CD14-positive monocyte (primary cell): ENCODE measurements around the gene ASTN2. TPM values are rescaled to one million over a fixed set of nuclear protein-coding genes. Genes with fewer than 3 reads are reported as not detected.

Experiments
- DNase-seq, 3 donors: peaks; one replicate each; pipeline ENCODE4 v3.0.0-alpha.2; 2011 to 2022
- H2AFZ ChIP-seq: 2 replicates; pipeline ENCODE4 v1.6.0; 2012; ENCODE audit warnings: mild to moderate bottlenecking, low read depth, low read length, inconsistent platforms; ENCODE audit not compliant: insufficient read depth, poor library complexity, severe bottlenecking
- H3K27ac ChIP-seq, 2 donors: 1 replicate in 1 of 2; 2 replicates in 1 of 2; pipeline ENCODE4 v1.5.1; 2012 to 2013; ENCODE audit warnings: low read length in 2 of 2, control low read depth in 1 of 2, inconsistent platforms in 1 of 2, low read depth in 1 of 2, mild to moderate bottlenecking in 1 of 2
- H3K27me3 ChIP-seq, 2 donors: one replicate each; pipeline versions ENCODE4 v1.6.0 to v1.6.1; 2011 to 2013; ENCODE audit warnings: low read length in 2 of 2; ENCODE audit not compliant: control insufficient read depth in 2 of 2, insufficient read depth in 2 of 2
- H3K36me3 ChIP-seq, 2 donors: replicated peaks in 1 of 2; 1 replicate in 1 of 2; 2 replicates in 1 of 2; pipeline versions ENCODE4 v1.5.1 to v1.6.1; 2012 to 2013; ENCODE audit warnings: low read length in 2 of 2, control low read depth in 1 of 2, inconsistent platforms in 1 of 2, mild to moderate bottlenecking in 1 of 2; ENCODE audit not compliant: insufficient read depth in 2 of 2, control insufficient read depth in 1 of 2
- H3K4me1 ChIP-seq, 2 donors: 1 replicate in 1 of 2; 2 replicates in 1 of 2; pipeline versions ENCODE4 v1.5.1 to v1.6.1; 2012 to 2013; ENCODE audit warnings: low read length in 2 of 2, control low read depth in 1 of 2, inconsistent platforms in 1 of 2, mild to moderate bottlenecking in 1 of 2, moderate library complexity in 1 of 2; ENCODE audit not compliant: insufficient read depth in 2 of 2, control insufficient read depth in 1 of 2
- H3K4me2 ChIP-seq: replicated peaks from 2 replicates; pipeline ENCODE3; 2012; ENCODE audit warnings: low read length, moderate library complexity, mild to moderate bottlenecking; ENCODE audit not compliant: poor library complexity, severe bottlenecking; ENCODE audit errors: extremely low read depth
- H3K4me3 ChIP-seq, 3 experiments: fragments of 200-600 bp in 1 of 3; sonication (generic) in 1 of 3; replicated peaks in 1 of 3; 1 replicate in 2 of 3; 2 replicates in 1 of 3; pipeline ENCODE4 v1.5.1; 2011 to 2013; ENCODE audit warnings: low read length in 3 of 3, mild to moderate bottlenecking in 3 of 3, control low read depth in 2 of 3, low read depth in 2 of 3, inconsistent platforms in 1 of 3, moderate library complexity in 1 of 3
- H3K79me2 ChIP-seq: 2 replicates; pipeline ENCODE4 v1.6.0; 2012; ENCODE audit warnings: mild to moderate bottlenecking, control low read depth, inconsistent platforms, low read length, moderate library complexity; ENCODE audit not compliant: insufficient read depth
- H3K9ac ChIP-seq: 2 replicates; pipeline ENCODE4 v1.6.0; 2017; ENCODE audit warnings: low read length, mild to moderate bottlenecking; ENCODE audit not compliant: insufficient read depth, poor library complexity, severe bottlenecking
- H3K9me3 ChIP-seq, 2 donors: replicated peaks in 1 of 2; 1 replicate in 1 of 2; 2 replicates in 1 of 2; pipeline versions ENCODE4 v1.5.1 to v1.6.1; 2012 to 2013; ENCODE audit warnings: low read length in 2 of 2, control low read depth in 1 of 2; ENCODE audit not compliant: control insufficient read depth in 1 of 2, insufficient read depth in 1 of 2
- H4K20me1 ChIP-seq: 2 replicates; pipeline ENCODE4 v1.6.0; 2012; ENCODE audit warnings: mild to moderate bottlenecking, low read length, control low read depth, moderate library complexity; ENCODE audit not compliant: insufficient read depth
- H3K27ac Mint-ChIP-seq, 7 donors: one replicate each; pipeline ENCODE4 v1.8.0; 2020; ENCODE audit warnings: mild to moderate bottlenecking in 7 of 7, mixed read lengths in 7 of 7, moderate library complexity in 6 of 7, inconsistent platforms in 2 of 7
- H3K27me3 Mint-ChIP-seq, 3 donors: one replicate each; pipeline ENCODE4 v1.8.0; 2021 to 2022; ENCODE audit warnings: low read depth in 3 of 3, mild to moderate bottlenecking in 3 of 3, mixed read lengths in 3 of 3, moderate library complexity in 3 of 3, inconsistent platforms in 1 of 3
- H3K36me3 Mint-ChIP-seq, 2 donors: one replicate each; pipeline ENCODE4 v1.8.0; 2020; ENCODE audit warnings: mixed read lengths in 2 of 2, inconsistent platforms in 1 of 2, mild to moderate bottlenecking in 1 of 2
- H3K4me1 Mint-ChIP-seq: one replicate; pipeline ENCODE4 v1.8.0; 2020; ENCODE audit warnings: mild to moderate bottlenecking, mixed read lengths
- H3K4me3 Mint-ChIP-seq, 2 donors: one replicate each; pipeline ENCODE4 v1.8.0; 2020; ENCODE audit warnings: mild to moderate bottlenecking in 2 of 2, mixed read lengths in 2 of 2, moderate library complexity in 1 of 2
- H3K9me3 Mint-ChIP-seq, 7 donors: one replicate each; pipeline ENCODE4 v1.8.0; 2020 to 2022; ENCODE audit warnings: mixed read lengths in 7 of 7, mild to moderate bottlenecking in 6 of 7, moderate library complexity in 6 of 7, inconsistent platforms in 2 of 7
- CTCF ChIP-seq: fragments of 200-600 bp; IDR thresholded peaks from one replicate; pipeline ENCODE4 v1.8.0; 2022; ENCODE audit warnings: antibody characterized with exemption, mild to moderate bottlenecking
- WGBS: methylation state at CpG from one replicate; pipeline ENCODE4 v1.1.5; 2013; ENCODE audit warnings: missing lambda C conversion rate; ENCODE audit not compliant: insufficient coverage; 5-methylcytosine and 5-hydroxymethylcytosine counted together
- intact Hi-C, 2 donors: fragments of 100-400 bp; cut with micrococcal nuclease; formaldehyde crosslinking; loops; one replicate each; pipeline versions ENCODE4 v1.15.0 to v1.15.1; 2023
- polyA plus RNA-seq, 3 donors: library from polyadenylated mRNA; depleted of rRNA in 1 of 3; unstranded in 2 of 3; stranded (reverse) in 1 of 3; fragments of 300-500 nt in 2 of 3; fragments of >200 nt in 1 of 3; fragmentation: Illumina TruSeq in 2 of 3; gene quantifications; 1 replicate in 2 of 3; 2 replicates in 1 of 3; pipeline ENCODE4 v1.2.3, GENCODE V29; 2012 to 2021

Gene ASTN2
- polyA plus RNA-seq, 3 donors: not detected

DNA sequence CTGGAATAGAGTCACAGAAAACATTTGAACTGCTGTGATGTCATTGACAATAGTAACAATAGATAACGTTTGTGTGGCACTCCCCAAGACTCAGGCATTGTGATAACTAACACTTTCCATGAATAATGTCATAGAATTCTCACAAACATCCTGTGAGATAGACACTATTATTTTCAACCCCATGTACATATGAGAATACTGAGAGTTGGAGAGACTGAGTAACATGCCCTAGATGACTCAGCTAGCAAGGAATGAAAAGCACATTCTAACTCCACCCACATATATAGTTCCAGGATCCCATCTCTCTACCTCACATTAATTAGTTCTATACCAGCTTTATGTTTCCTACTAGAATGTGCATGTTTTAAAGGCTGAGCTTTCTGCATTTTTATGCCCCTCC, 71.4 kb downstream of the ASTN2 start:
- WGBS: no CpG with 5 or more reads among the region's 1 CpG
- Histone ChIP-seq H3K4me1 (no peaks in the 10 kb centered on the region), H3K4me3 (no peak overlapping the region), H3K4me2 (no peak overlapping the region), H3K9me3 (no peaks in the 10 kb centered on the region), H3K36me3 (no peaks in the 10 kb centered on the region), H2AFZ (no peak overlapping the region), H3K27ac (no peak overlapping the region), H3K27me3 (no peaks in the 10 kb centered on the region), H4K20me1 (no peaks in the 10 kb centered on the region), H3K79me2 (no peaks in the 10 kb centered on the region), H3K9ac (no peak overlapping the region)
- no peak for DNase-seq
- peaks cover 0 to 2% (median 0%) of the 10 kb centered on the region in 3 donors for H3K27me3 Mint-ChIP-seq
- no peak overlapping the region for H3K27ac Mint-ChIP-seq
- intact Hi-C loops: no loop called here
- no peak overlapping the region for H3K4me3 Mint-ChIP-seq
- H3K4me1 Mint-ChIP-seq: no peaks in the 10 kb centered on the region
- TF ChIP-seq CTCF: no peak
- no peaks in the 10 kb centered on the region for H3K36me3 Mint-ChIP-seq
- peaks cover 0 to 3% (median 0%) of the 10 kb centered on the region in 7 donors for H3K9me3 Mint-ChIP-seq

DNA sequence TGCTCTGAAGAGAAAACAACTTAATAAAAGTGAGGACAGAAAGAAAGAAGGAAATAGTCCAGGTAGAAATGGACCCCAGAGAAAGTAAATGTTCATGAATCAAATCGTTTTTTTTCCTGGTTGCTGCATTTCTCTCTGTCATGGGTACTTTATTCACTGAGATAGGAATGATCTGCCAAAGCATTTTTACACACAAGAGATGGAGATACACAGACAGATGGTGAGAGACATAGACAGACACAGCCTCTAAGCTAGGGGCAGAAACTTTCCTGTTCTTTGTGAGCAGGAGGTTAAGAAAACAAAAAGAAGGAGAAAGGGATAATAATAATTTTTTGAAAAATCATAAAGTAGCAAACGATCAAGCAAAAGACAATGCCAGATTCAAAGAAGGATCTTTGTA, 73.7 kb downstream of the ASTN2 start:
- Histone ChIP-seq H3K4me1 (no peaks in the 10 kb centered on the region), H3K9me3 (no peaks in the 10 kb centered on the region), H3K79me2 (no peaks in the 10 kb centered on the region), H3K4me3 (no peak overlapping the region), H3K27ac (no peak overlapping the region), H3K27me3 (no peaks in the 10 kb centered on the region), H2AFZ (no peak overlapping the region), H3K36me3 (no peaks in the 10 kb centered on the region), H4K20me1 (no peaks in the 10 kb centered on the region), H3K9ac (no peak overlapping the region), H3K4me2 (no peak overlapping the region)
- no peak overlapping the region for H3K4me3 Mint-ChIP-seq
- no peaks in the 10 kb centered on the region for H3K4me1 Mint-ChIP-seq
- H3K27me3 Mint-ChIP-seq: peaks cover 0 to 2% (median 0%) of the 10 kb centered on the region in 3 donors
- WGBS: no CpG with 5 or more reads among the region's 2 CpGs
- no peak for DNase-seq
- H3K36me3 Mint-ChIP-seq: no peaks in the 10 kb centered on the region
- TF ChIP-seq CTCF: no peak
- peaks cover 0 to 5% (median 0%) of the 10 kb centered on the region in 7 donors for H3K9me3 Mint-ChIP-seq
- intact Hi-C loops: no loop called here
- no peak overlapping the region for H3K27ac Mint-ChIP-seq
